C4-2B (cell line): ENCODE results near the gene OR52B6.

Source experiments
- CTCF ChIP-seq: fragments of 450-650 bp; conservative IDR thresholded peaks from 2 replicates; pipeline ENCODE4 v1.5.1; 2017; ENCODE audit warnings: mild to moderate bottlenecking
- ZFX ChIP-seq: fragments of 450-650 bp; IDR thresholded peaks from 2 replicates; pipeline ENCODE4 v1.6.1; 2017

GRCh38 chr11:5557751-5558150 is 22.9 kb upstream of the OR52B6 start:
- no peak for TF ChIP-seq ZFX
- no peak for TF ChIP-seq CTCF
